Cardiac muscle cell (in vitro differentiated cells and primary cell): Measurements from ENCODE around the gene PIGZ. TPM values are rescaled to one million over a fixed set of nuclear protein-coding genes. Genes with fewer than 3 reads are reported as not detected.

ENCODE experiments used
- DNase-seq, 2 donors: peaks; one replicate each; pipeline versions ENCODE4 v3.0.0 to v3.0.0-alpha.2; 2010 to 2017; ENCODE audit warnings: low read depth in 1 of 2, low spot score in 1 of 2
- H3K27ac ChIP-seq: fragments of 200-600 bp; sonication (generic); 2 replicates; pipeline ENCODE4 v1.5.1; 2016
- H3K27me3 ChIP-seq: fragments of 200-600 bp; sonication (generic); 2 replicates; pipeline ENCODE4 v1.6.0; 2016; ENCODE audit warnings: control low read depth
- H3K36me3 ChIP-seq: fragments of 200-600 bp; sonication (generic); 2 replicates; pipeline ENCODE4 v1.5.1; 2016; ENCODE audit warnings: control low read depth
- H3K4me1 ChIP-seq: fragments of 200-600 bp; sonication (generic); 2 replicates; pipeline ENCODE4 v1.8.1; 2017; ENCODE audit warnings: low read depth, mild to moderate bottlenecking, mixed run types
- H3K4me3 ChIP-seq: fragments of 200-600 bp; sonication (generic); 2 replicates; pipeline ENCODE4 v1.5.1; 2016; ENCODE audit warnings: mild to moderate bottlenecking
- H3K9me3 ChIP-seq: fragments of 200-600 bp; sonication (generic); 2 replicates; pipeline ENCODE4 v1.5.1; 2017; ENCODE audit warnings: low read depth, mild to moderate bottlenecking, control low read depth
- CTCF ChIP-seq: IDR thresholded peaks from 2 replicates; pipeline ENCODE4 v1.5.1; 2012; ENCODE audit warnings: low read depth, mild to moderate bottlenecking, low read length
- polyA plus RNA-seq: library from polyadenylated mRNA; unstranded; fragments of >200 nt; fragmentation: Nextera tagmentation; extraction: Ambion mirVana; gene quantifications from 2 replicates; pipeline ENCODE4 v1.2.1, GENCODE V29; 2016
- total RNA-seq: library from RNA; depleted of rRNA; stranded (reverse); fragments of >200 nt; gene quantifications from 2 replicates; pipeline ENCODE4 v1.2.3, GENCODE V29; 2016

The PIGZ gene
- total and polyA plus RNA-seq, 2 experiments from 2014 or later = 4.1 to 8.1 TPM

DNA sequence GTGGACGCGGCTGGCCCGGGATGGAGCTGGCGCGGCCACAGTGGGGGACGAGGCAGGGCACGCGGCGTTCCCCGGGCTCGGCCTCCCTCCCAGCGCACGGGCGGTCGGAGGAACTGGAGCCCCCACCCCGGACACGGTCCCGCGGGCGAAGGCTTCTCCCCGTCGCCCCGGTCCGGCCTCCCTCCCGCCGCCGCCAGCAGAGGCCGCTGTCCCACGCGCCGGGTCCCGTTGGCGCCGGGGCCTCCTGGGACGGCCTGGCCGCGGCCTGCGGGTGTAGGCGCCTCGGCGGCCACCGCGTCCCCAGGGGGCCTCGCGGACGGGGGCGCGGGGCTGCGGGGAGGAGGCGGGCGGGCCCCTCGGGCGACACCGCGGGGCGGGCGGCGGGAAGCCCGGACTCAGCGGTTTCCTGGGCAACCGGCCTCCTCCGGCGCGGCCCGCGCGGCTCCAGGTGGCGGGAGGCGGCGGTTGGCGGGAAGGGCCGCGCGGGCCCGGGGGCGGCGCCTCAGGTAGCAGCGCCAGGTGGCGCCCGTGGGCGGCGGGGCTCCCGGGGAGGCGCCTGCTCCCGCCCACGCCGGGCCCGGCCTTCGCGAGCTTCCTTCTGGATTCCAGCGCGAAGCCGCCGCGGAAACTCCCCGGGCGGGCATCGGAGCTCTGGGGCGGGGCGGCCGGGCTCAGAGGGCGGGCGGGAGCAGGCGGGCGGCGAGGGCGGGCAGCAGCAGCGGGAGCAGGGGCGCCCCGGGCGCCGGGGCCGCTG lies 34.2 kb upstream of the PIGZ start:
- TF ChIP-seq CTCF = peak; percentile 48
- peak; percentile 82 to 84 for DNase-seq
- Histone ChIP-seq H3K4me3 (peak overlapping the region; percentile 32), H3K27me3 (no peaks in the 10 kb centered on the region), H3K9me3 (no peaks in the 10 kb centered on the region), H3K4me1 (peaks cover 3% of the 10 kb centered on the region), H3K36me3 (no peaks in the 10 kb centered on the region), H3K27ac (no peak overlapping the region)

- DNase-seq = peak in 1 of 2 donors; percentile 48
- TF ChIP-seq CTCF = no peak
- Histone ChIP-seq H3K4me3 (no peak overlapping the region), H3K27ac (no peak overlapping the region), H3K9me3 (no peaks in the 10 kb centered on the region), H3K36me3 (no peaks in the 10 kb centered on the region), H3K4me1 (peaks cover 3% of the 10 kb centered on the region), H3K27me3 (no peaks in the 10 kb centered on the region)
These were observed 33.5 kb upstream of the PIGZ start for GRCh38 chr3:197001972-197002700.

DNA sequence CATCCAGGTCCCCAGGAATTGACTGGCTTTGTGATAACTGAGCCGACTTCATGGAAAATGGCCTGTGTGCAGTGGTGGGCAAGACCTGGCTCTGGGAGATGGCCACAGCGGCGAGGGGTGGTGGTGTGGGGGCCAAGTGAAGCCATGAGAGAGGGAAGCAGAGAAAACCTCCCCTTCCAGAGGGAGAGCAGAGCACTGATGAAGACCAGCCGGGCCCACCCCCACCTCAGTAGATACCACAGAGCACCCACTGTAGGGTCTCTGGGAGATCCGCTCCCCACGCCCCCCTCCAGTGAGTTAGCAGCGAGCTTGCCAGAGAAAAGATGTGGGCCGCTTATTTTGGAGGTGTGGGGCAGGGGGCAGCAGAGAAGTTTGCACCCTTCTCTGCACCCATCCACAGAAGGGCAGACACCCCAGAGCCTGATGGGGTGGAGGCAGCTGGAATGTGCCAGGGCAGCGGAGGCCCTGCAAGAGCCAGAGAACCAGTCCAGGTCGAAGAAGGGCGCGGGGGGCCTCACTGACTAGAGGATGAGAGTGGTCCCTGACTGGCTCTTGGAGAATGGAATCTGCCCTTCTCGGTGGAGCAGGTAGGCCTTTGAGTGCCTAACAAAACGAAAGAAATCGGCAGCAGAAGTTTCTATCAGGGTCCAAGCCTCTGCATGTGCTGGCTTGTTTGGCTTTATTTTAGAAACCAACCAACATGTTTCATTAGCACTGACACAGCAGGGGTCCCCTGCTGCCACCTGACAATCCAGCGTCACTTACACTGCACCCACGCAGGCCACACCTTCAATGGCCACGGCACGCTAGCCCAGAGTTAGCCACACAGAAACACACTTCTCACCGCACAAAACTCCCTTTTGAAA lies 32.7 kb upstream of the PIGZ start:
- DNase-seq = no peak
- no peak for TF ChIP-seq CTCF
- Histone ChIP-seq H3K4me3 (no peak overlapping the region), H3K9me3 (no peaks in the 10 kb centered on the region), H3K27me3 (no peaks in the 10 kb centered on the region), H3K27ac (no peak overlapping the region), H3K4me1 (peaks cover 3% of the 10 kb centered on the region), H3K36me3 (no peaks in the 10 kb centered on the region)

- H3K9me3 ChIP-seq = no peaks in the 10 kb centered on the region
- H3K27ac ChIP-seq = no peak overlapping the region
- no peak overlapping the region for H3K4me3 ChIP-seq
- no peaks in the 10 kb centered on the region for H3K27me3 ChIP-seq
- H3K4me1 ChIP-seq = peaks cover 3% of the 10 kb centered on the region
- no peaks in the 10 kb centered on the region for H3K36me3 ChIP-seq
- no peak for TF ChIP-seq CTCF
- peak in 1 of 2 donors; percentile 18 for DNase-seq
These were observed 31.6 kb upstream of the PIGZ start for GRCh38 chr3:197000211-197000610.

DNA sequence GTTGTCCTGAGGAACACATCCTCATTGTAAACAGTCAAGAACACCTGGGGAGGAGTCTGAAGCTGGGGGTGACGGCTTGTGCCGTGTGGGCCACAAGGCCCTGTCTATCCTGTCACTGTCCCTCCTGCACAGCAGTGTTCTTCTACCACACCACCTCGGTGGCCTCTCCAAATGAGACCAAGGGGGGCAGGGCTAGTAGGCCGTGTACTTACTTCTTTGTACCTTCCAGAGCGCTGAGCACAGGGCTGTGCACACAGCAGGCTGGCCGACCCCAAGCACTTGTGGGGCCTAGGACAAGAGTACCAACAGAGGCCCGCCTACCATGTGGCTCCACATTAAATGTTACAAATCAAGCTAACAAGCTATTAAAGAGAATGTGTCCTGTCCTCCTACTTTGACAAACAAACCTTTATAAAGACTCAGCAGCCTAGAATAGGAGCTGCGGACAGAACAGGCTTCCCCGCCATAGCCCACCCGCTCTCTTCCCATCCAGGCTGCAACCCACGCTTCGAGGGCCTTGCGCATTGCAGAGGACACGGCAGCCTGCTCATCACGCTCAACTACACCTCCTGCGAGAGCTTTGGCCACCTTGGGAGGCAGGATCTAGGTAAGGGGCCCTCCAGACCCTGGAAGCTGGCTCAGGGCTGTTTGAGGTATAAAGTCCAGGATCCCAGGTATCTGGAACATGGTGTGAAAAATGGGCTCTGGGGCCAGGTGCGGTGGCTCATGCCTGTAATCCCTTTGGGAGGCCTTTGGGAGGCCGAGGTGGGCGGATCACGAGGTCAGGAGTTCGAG lies 30.5 kb upstream of the PIGZ start:
- no peak for DNase-seq
- TF ChIP-seq CTCF = no peak
- Histone ChIP-seq H3K9me3 (no peaks in the 10 kb centered on the region), H3K27me3 (no peaks in the 10 kb centered on the region), H3K27ac (no peak overlapping the region), H3K36me3 (no peaks in the 10 kb centered on the region), H3K4me1 (peaks cover 3% of the 10 kb centered on the region), H3K4me3 (no peak overlapping the region)
